Stomach (tissue), 9 donors: ENCODE results near the gene THSD4. TPM values are rescaled to one million over a fixed set of nuclear protein-coding genes. Genes with fewer than 3 reads are reported as not detected.
A peak's percentile ranks its signal among the peaks of the same experiment; 100 is the strongest.

Experiments used
- DNase-seq, 2 donors: peaks; one replicate each; pipeline versions ENCODE4 v3.0.0 to v3.0.0-alpha.2; 2013 to 2019
- H3K27ac ChIP-seq, 5 donors: fragments of 200-600 bp in 4 of 5; sonication (generic) in 4 of 5; one replicate each; pipeline ENCODE4 v1.5.1; 2013 to 2019; ENCODE audit warnings: mild to moderate bottlenecking in 1 of 5, moderate library complexity in 1 of 5
- H3K27me3 ChIP-seq, 3 donors: fragments of 200-600 bp; sonication (generic); one replicate each; pipeline ENCODE4 v1.5.1; 2017 to 2019; ENCODE audit warnings: mixed run types in 1 of 3
- H3K36me3 ChIP-seq, 4 donors: fragments of 200-600 bp; sonication (generic); 1 replicate in 3 of 4; 2 replicates in 1 of 4; pipeline ENCODE4 v1.5.1; 2016 to 2019
- H3K4me1 ChIP-seq, 4 donors: fragments of 200-600 bp; sonication (generic); one replicate each; pipeline ENCODE4 v1.5.1; 2016 to 2019
- H3K4me3 ChIP-seq, 4 donors: fragments of 200-600 bp; sonication (generic) in 3 of 4; one replicate each; pipeline ENCODE4 v1.5.1; 2016 to 2019; ENCODE audit warnings: mild to moderate bottlenecking in 1 of 4
- H3K9me3 ChIP-seq, 4 donors: fragments of 200-600 bp; sonication (generic); one replicate each; pipeline ENCODE4 v1.5.1; 2016 to 2019
- EP300 ChIP-seq: sonication (generic); formaldehyde crosslinking; IDR thresholded peaks from one replicate; pipeline ENCODE4 v1.6.1; 2017; ENCODE audit warnings: antibody characterized with exemption
- POLR2A ChIP-seq, 4 donors: fragments of 450-650 bp; IDR thresholded peaks; one replicate each; pipeline ENCODE4 v1.6.1; 2016; ENCODE audit warnings: antibody characterized with exemption in 4 of 4, control low read depth in 2 of 4, mild to moderate bottlenecking in 1 of 4, moderate library complexity in 1 of 4
- POLR2AphosphoS5 ChIP-seq, 3 donors: sonication (generic); formaldehyde crosslinking; IDR thresholded peaks; one replicate each; pipeline ENCODE4 v1.6.1; 2016; ENCODE audit warnings: antibody characterized with exemption in 3 of 3
- WGBS, 5 donors: extraction: QIAGEN DNeasy Blood & Tissue Kit in 3 of 5; methylation state at CpG; one replicate each; pipeline versions ENCODE4 v1.1.5 to v1.1.7; 2013 to 2018; 5-methylcytosine and 5-hydroxymethylcytosine counted together
- intact Hi-C: fragments of 100-400 bp; cut with DNase I; formaldehyde crosslinking; loops from one replicate; pipeline ENCODE4 v1.15.1; 2023; ENCODE audit warnings: low total_unique reads
- polyA plus RNA-seq, 3 donors: library from polyadenylated mRNA; stranded (reverse); fragments of 200-250 nt; gene quantifications; one replicate each; pipeline ENCODE4 v1.2.3, GENCODE V29; 2013
- total RNA-seq, 5 donors: library from RNA; depleted of rRNA; stranded (reverse); fragments of >200 nt; gene quantifications; one replicate each; pipeline versions ENCODE4 v1.1.0 to v1.2.3, GENCODE V29; 2014 to 2016
- TF ChIP-seq, protein P1 (sequence below), 7 experiments: fragments of 450-650 bp in 4 of 7; fragments of 200-600 bp in 3 of 7; sonication (generic) in 3 of 7; IDR thresholded peaks; one replicate each; pipeline ENCODE4 v1.5.1; 2016 to 2019; ENCODE audit warnings: antibody characterized with exemption in 7 of 7, control low read depth in 2 of 7, mild to moderate bottlenecking in 1 of 7
- donor health status: healthy with polysubstance abuse.
- donor health status: Bipolar disorder and iron deficiency.
- donor health status: healthy.

The THSD4 gene
- total and polyA plus RNA-seq, 8 donors, result 1.8 to 79.4 (median 22.0) TPM

DNA sequence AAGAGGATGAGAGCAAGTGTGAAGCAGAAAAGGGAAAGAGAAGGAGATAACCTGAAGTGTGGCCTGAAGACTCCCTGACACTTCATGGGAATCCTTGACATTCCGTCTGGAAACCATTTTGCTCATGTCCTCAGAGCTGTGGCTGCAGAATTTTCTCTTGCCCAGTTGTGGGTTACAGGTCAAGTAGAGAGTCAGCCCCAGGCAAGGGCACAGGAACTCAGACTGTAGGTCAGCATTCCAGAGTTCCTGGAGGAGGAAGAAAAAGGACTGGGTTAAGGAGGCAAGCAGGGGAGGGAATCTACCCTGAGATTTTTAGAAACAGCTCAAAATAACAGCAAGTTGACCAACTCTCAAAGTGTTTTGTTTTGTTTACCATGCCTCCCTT is 4.1 kb upstream of the THSD4 start:
- Histone ChIP-seq H3K9me3 (no peaks in the 10 kb centered on the region), H3K4me1 (peaks cover 0 to 11% (median 5%) of the 10 kb centered on the region in 4 donors), H3K27ac (peak overlapping the region in 1 of 5 donors; percentile 23), H3K4me3 (no peak overlapping the region), H3K36me3 (no peaks in the 10 kb centered on the region), H3K27me3 (peaks cover 0 to 18% (median 5%) of the 10 kb centered on the region in 3 donors)
- WGBS, 5 donors, result 61 to 90% (median 72%) methylated on average over 1 of the region's 1 CpG
- no peak for DNase-seq
- TF ChIP-seq POLR2A (IDR thresholded peaks at IDR 0.05) (no peak), EP300 (no peak), POLR2AphosphoS5 (IDR thresholded peaks at IDR 0.05) (no peak)
- TF ChIP-seq, protein P1, sequence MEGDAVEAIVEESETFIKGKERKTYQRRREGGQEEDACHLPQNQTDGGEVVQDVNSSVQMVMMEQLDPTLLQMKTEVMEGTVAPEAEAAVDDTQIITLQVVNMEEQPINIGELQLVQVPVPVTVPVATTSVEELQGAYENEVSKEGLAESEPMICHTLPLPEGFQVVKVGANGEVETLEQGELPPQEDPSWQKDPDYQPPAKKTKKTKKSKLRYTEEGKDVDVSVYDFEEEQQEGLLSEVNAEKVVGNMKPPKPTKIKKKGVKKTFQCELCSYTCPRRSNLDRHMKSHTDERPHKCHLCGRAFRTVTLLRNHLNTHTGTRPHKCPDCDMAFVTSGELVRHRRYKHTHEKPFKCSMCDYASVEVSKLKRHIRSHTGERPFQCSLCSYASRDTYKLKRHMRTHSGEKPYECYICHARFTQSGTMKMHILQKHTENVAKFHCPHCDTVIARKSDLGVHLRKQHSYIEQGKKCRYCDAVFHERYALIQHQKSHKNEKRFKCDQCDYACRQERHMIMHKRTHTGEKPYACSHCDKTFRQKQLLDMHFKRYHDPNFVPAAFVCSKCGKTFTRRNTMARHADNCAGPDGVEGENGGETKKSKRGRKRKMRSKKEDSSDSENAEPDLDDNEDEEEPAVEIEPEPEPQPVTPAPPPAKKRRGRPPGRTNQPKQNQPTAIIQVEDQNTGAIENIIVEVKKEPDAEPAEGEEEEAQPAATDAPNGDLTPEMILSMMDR (IDR thresholded peaks at IDR 0.05), result no peak
- intact Hi-C loops, result loop anchor here (10.0 kb wide), 1 partner anchor 324 kb away; no protein-coding TSS in a partner anchor

DNA sequence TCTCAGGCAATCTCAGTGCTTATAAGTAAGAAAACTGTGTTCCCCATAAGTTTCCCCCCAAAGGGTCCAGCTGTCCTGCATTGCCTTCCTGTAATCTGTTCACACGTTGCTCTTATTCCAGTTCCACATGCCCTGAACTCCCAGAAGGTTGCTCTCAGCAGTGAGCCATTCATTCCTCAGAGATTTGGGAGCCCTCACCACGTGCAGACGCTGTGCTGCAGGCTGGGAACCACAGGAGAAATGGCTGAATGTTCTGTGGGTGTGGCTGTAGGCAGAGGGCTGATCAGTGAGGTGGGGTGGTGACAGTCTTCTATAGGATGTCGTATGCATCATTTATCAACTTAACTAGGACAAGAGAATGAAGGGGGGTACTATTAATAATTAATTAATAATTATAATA is 3.3 kb upstream of the THSD4 start:
- no peak overlapping the region for H3K4me3 ChIP-seq
- no peak for TF ChIP-seq POLR2A (IDR thresholded peaks at IDR 0.05)
- TF ChIP-seq, protein P1 (IDR thresholded peaks at IDR 0.05), result no peak
- no peak for TF ChIP-seq EP300
- TF ChIP-seq POLR2AphosphoS5 (IDR thresholded peaks at IDR 0.05), result no peak
- no peak for DNase-seq
- H3K9me3 ChIP-seq, result no peaks in the 10 kb centered on the region
- H3K27ac ChIP-seq, result no peak overlapping the region
- 47 to 66% (median 55%) methylated on average over 4 of the region's 4 CpGs for WGBS, 5 donors
- peaks cover 0 to 26% (median 6%) of the 10 kb centered on the region in 3 donors for H3K27me3 ChIP-seq
- intact Hi-C loops, result loop anchor here (10.0 kb wide), 1 partner anchor 323 kb away; no protein-coding TSS in a partner anchor
- H3K4me1 ChIP-seq, result peaks cover 0 to 19% (median 11%) of the 10 kb centered on the region in 4 donors
- H3K36me3 ChIP-seq, result no peaks in the 10 kb centered on the region

DNA sequence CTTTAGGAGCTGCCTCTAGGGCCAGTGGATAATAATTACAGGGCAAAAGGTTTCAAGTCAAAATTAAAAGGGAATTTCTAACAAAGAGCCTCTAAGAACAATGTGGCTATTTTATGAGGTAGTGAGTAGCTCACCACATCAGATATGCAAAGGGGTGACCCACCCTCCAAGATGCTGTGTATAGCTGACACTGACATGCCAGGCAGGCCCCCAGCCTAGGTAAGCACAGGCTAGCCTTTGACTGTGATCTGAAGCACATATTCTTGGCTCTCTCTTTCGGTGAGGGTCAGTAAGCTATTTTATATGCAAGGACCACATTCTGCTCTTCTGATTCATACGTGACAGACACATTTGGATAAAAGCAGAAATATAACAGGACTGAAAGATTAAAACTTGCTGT is 2.8 kb upstream of the THSD4 start:
- no peak for TF ChIP-seq POLR2AphosphoS5 (IDR thresholded peaks at IDR 0.05)
- TF ChIP-seq POLR2A (IDR thresholded peaks at IDR 0.05), result no peak
- TF ChIP-seq, protein P1 (IDR thresholded peaks at IDR 0.05), result no peak
- intact Hi-C loops, result loop anchor here (10.0 kb wide), 1 partner anchor 322 kb away; no protein-coding TSS in a partner anchor
- 80 to 95% (median 92%) methylated on average over 2 of the region's 2 CpGs for WGBS, 5 donors
- H3K9me3 ChIP-seq, result no peaks in the 10 kb centered on the region
- H3K27ac ChIP-seq, result no peak overlapping the region
- no peak overlapping the region for H3K4me3 ChIP-seq
- H3K4me1 ChIP-seq, result peaks cover 0 to 20% (median 14%) of the 10 kb centered on the region in 4 donors
- peaks cover 0 to 28% (median 6%) of the 10 kb centered on the region in 3 donors for H3K27me3 ChIP-seq
- H3K36me3 ChIP-seq, result no peaks in the 10 kb centered on the region
- DNase-seq, result no peak

DNA sequence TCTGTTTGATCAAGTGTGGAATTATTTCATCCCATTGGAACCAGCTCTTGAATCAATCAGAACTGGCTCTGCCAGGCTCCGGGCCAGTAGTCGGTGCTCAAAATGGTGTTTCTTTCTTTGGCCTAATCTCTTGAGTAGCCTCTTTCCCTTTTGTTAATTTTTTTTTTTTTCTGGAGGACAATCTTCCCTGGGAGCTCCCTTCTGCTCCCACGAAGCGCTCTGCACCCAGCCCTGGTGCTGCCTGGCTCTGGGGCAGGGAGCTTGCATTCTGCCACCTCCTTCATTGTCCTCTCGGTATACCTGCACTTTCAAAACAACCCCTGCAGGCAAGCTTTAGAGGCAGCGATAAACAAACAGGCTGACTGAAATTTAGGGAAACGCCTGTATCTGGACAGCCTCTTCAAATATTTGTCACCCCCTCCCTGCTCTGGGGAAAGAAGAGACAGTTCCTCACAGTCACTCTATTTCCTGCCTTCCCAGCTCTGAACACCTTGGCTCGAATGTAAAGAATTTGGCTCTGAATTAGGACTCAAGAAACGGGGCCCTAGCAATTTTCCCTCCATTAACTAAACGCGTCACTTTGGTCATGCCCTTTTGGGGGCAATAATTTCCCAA is 1.1 kb upstream of the THSD4 start:
- TF ChIP-seq POLR2AphosphoS5 (IDR thresholded peaks at IDR 0.05) (no peak), EP300 (no peak), POLR2A (IDR thresholded peaks at IDR 0.05) (no peak)
- TF ChIP-seq, protein P1 (IDR thresholded peaks at IDR 0.05), result no peak
- Histone ChIP-seq H3K27me3 (peaks cover 0 to 32% (median 6%) of the 10 kb centered on the region in 3 donors), H3K4me3 (no peak overlapping the region), H3K36me3 (no peaks in the 10 kb centered on the region), H3K27ac (peak overlapping the region in 1 of 5 donors; percentile 20), H3K9me3 (no peaks in the 10 kb centered on the region), H3K4me1 (peaks cover 0 to 22% (median 15%) of the 10 kb centered on the region in 4 donors)
- intact Hi-C loops, result loop anchor here (10.0 kb wide), 1 partner anchor 321 kb away; no protein-coding TSS in a partner anchor
- no peak for DNase-seq
- 63 to 75% (median 70%) methylated on average over 11 of the region's 11 CpGs for WGBS, 5 donors
